Peyer's patch (tissue), 4 donors: ENCODE measurements around the gene STX16.

Experiments
- CTCF ChIP-seq, 6 experiments: fragments of 450-650 bp in 4 of 6; fragments of 200-600 bp in 2 of 6; sonication (generic) in 1 of 6; IDR thresholded peaks; one replicate each; pipeline ENCODE4 v1.5.1; 2017 to 2019; ENCODE audit warnings: antibody characterized with exemption in 6 of 6, mild to moderate bottlenecking in 3 of 6, moderate library complexity in 1 of 6
- POLR2A ChIP-seq, 2 donors: fragments of 450-650 bp; IDR thresholded peaks; one replicate each; pipeline ENCODE4 v1.5.1; 2017; ENCODE audit warnings: antibody characterized with exemption in 2 of 2, mild to moderate bottlenecking in 2 of 2, moderate library complexity in 2 of 2

- no peak for TF ChIP-seq POLR2A (IDR thresholded peaks at IDR 0.05)
- TF ChIP-seq CTCF (IDR thresholded peaks at IDR 0.05) = no peak
Observed at GRCh38 chr20:58697201-58697866, 46.3 kb downstream of the STX16 start.
